Activated CD4-positive, alpha-beta T cell treated with anti-CD3 and anti-CD28 coated beads for 36 hours (primary cell): Measurements from ENCODE around the gene TCF4. TPM values are rescaled to one million over a fixed set of nuclear protein-coding genes. Genes with fewer than 3 reads are reported as not detected.

Source experiments
- ATAC-seq: fragments of 200-7000 bp; cut with Tn5 transposase; one replicate; pipeline ENCODE4 v1.10.0; 2021; ENCODE audit warnings: mild to moderate bottlenecking, moderate library complexity
- CTCF ChIA-PET: fragments of 350-600 bp; sonication (Branson Sonifier 250); formaldehyde crosslinking; loops from one replicate; lab custom pipeline; 2021; ENCODE audit warnings: antibody characterized with exemption; lab: Charles Lee
- POLR2A ChIA-PET: fragments of 350-600 bp; sonication (Branson Sonifier 250); formaldehyde crosslinking; loops from one replicate; lab custom pipeline; 2021; ENCODE audit warnings: antibody characterized with exemption, inconsistent platforms; lab: Charles Lee
- DNase-seq: peaks from one replicate; pipeline ENCODE4 v3.0.0-alpha.2; 2020
- H3K27ac Mint-ChIP-seq: one replicate; pipeline ENCODE4 v1.8.0; 2021; ENCODE audit warnings: mixed read lengths
- H3K27me3 Mint-ChIP-seq: one replicate; pipeline ENCODE4 v1.8.0; 2021; ENCODE audit warnings: mixed read lengths
- H3K36me3 Mint-ChIP-seq: one replicate; pipeline ENCODE4 v1.8.0; 2021; ENCODE audit warnings: low read depth, mixed read lengths
- H3K4me1 Mint-ChIP-seq: one replicate; pipeline ENCODE4 v1.8.0; 2021; ENCODE audit warnings: mixed read lengths
- H3K4me3 Mint-ChIP-seq: one replicate; pipeline ENCODE4 v1.8.0; 2021; ENCODE audit warnings: mild to moderate bottlenecking, moderate library complexity, mixed read lengths
- H3K9me3 Mint-ChIP-seq: one replicate; pipeline ENCODE4 v1.8.0; 2021; ENCODE audit warnings: low read depth, mixed read lengths
- intact Hi-C, 2 experiments: fragments of 100-400 bp; cut with DNase I in 1 of 2; cut with micrococcal nuclease in 1 of 2; formaldehyde crosslinking; loops; one replicate each; pipeline versions ENCODE4 v1.14.2 to v1.15.1; 2022 to 2024; cut with DNase I, micrococcal nuclease
- total RNA-seq, 2 experiments: library from RNA; stranded (reverse); gene quantifications; one replicate each; pipeline ENCODE4 v1.2.3, GENCODE V29; 2021

Gene TCF4
- total RNA-seq, 2 experiments from 2014 or later: 0.69 to 1.9 TPM

- POLR2A ChIA-PET: no interaction called here
- Mint-ChIP-seq H3K4me3 (no peak overlapping the region), H3K9me3 (no peaks in the 10 kb centered on the region), H3K36me3 (no peaks in the 10 kb centered on the region), H3K4me1 (no peaks in the 10 kb centered on the region), H3K27me3 (no peaks in the 10 kb centered on the region), H3K27ac (no peak overlapping the region)
- CTCF ChIA-PET: interaction anchor here (0.6 to 2.7 kb wide), 3 partner anchors 40 to 46 kb away, joined by 3 to 13 read pairs (median 8); no protein-coding TSS in a partner anchor
- no peak for DNase-seq
- intact Hi-C loops: loop anchor here (1.0 kb wide), 1 partner anchor 41 kb away; no protein-coding TSS in a partner anchor
- no peak for ATAC-seq
These were observed 312.7 kb downstream of the TCF4 start for GRCh38 chr18:55275039-55275901.

- no peak overlapping the region for H3K27ac Mint-ChIP-seq
- DNase-seq: no peak
- H3K4me3 Mint-ChIP-seq: no peak overlapping the region
- intact Hi-C loops: no loop called here
- POLR2A ChIA-PET: no interaction called here
- no peaks in the 10 kb centered on the region for H3K4me1 Mint-ChIP-seq
- H3K27me3 Mint-ChIP-seq: no peaks in the 10 kb centered on the region
- no peaks in the 10 kb centered on the region for H3K36me3 Mint-ChIP-seq
- no peaks in the 10 kb centered on the region for H3K9me3 Mint-ChIP-seq
- CTCF ChIA-PET: interaction anchor here (2.5 kb wide), 1 partner anchor 38 kb away, joined by 8 read pairs; no protein-coding TSS in a partner anchor
- ATAC-seq: no peak
These were observed 315.3 kb downstream of the TCF4 start for GRCh38 chr18:55272510-55273243.

GRCh38 chr18:55269622-55270021 lies 318.4 kb downstream of the TCF4 start:
- H3K4me1 Mint-ChIP-seq: no peaks in the 10 kb centered on the region

GRCh38 chr18:55268628-55269275 lies 319.2 kb downstream of the TCF4 start:
- Mint-ChIP-seq H3K27me3 (no peaks in the 10 kb centered on the region), H3K4me1 (no peaks in the 10 kb centered on the region), H3K27ac (no peak overlapping the region), H3K9me3 (no peaks in the 10 kb centered on the region), H3K4me3 (no peak overlapping the region), H3K36me3 (no peaks in the 10 kb centered on the region)
- DNase-seq (no peak), ATAC-seq (no peak)
- intact Hi-C loops: no loop called here
- POLR2A ChIA-PET: no interaction called here
- CTCF ChIA-PET: interaction anchor here (0.6 to 0.9 kb wide), 2 partner anchors 13 to 34 kb away, joined by 3 to 4 read pairs; no protein-coding TSS in a partner anchor

More at GRCh38 chr18:55269622-55270021, 318.4 kb downstream of the TCF4 start:
- H3K4me3 Mint-ChIP-seq: no peak overlapping the region
- H3K27ac Mint-ChIP-seq: no peak overlapping the region
- no peaks in the 10 kb centered on the region for H3K9me3 Mint-ChIP-seq
- no peak for ATAC-seq
- ChIA-PET POLR2A (no interaction called here), CTCF (no interaction called here)
- no peak for DNase-seq
- H3K36me3 Mint-ChIP-seq: no peaks in the 10 kb centered on the region
- intact Hi-C loops: no loop called here
- H3K27me3 Mint-ChIP-seq: no peaks in the 10 kb centered on the region

- intact Hi-C loops: no loop called here
- H3K27ac Mint-ChIP-seq: no peak overlapping the region
- no peaks in the 10 kb centered on the region for H3K27me3 Mint-ChIP-seq
- POLR2A ChIA-PET: no interaction called here
- no peaks in the 10 kb centered on the region for H3K4me1 Mint-ChIP-seq
- DNase-seq: no peak
- CTCF ChIA-PET: interaction anchor here (0.6 to 0.9 kb wide), 2 partner anchors 12 to 33 kb away, joined by 3 to 4 read pairs; no protein-coding TSS in a partner anchor
- H3K36me3 Mint-ChIP-seq: no peaks in the 10 kb centered on the region
- H3K9me3 Mint-ChIP-seq: no peaks in the 10 kb centered on the region
- no peak overlapping the region for H3K4me3 Mint-ChIP-seq
- ATAC-seq: no peak
These were observed 319.8 kb downstream of the TCF4 start for GRCh38 chr18:55268151-55268601.

- ChIA-PET CTCF (no interaction called here), POLR2A (no interaction called here)
- no peak overlapping the region for H3K27ac Mint-ChIP-seq
- H3K36me3 Mint-ChIP-seq: no peaks in the 10 kb centered on the region
- H3K4me3 Mint-ChIP-seq: no peak overlapping the region
- intact Hi-C loops: no loop called here
- no peaks in the 10 kb centered on the region for H3K4me1 Mint-ChIP-seq
- no peak for DNase-seq
- no peaks in the 10 kb centered on the region for H3K27me3 Mint-ChIP-seq
- ATAC-seq: no peak
- H3K9me3 Mint-ChIP-seq: no peaks in the 10 kb centered on the region
These were observed 321.0 kb downstream of the TCF4 start for GRCh38 chr18:55266981-55267380.

- ChIA-PET CTCF (no interaction called here), POLR2A (no interaction called here)
- H3K27me3 Mint-ChIP-seq: no peaks in the 10 kb centered on the region
- intact Hi-C loops: no loop called here
- no peak overlapping the region for H3K4me3 Mint-ChIP-seq
- ATAC-seq (no peak), DNase-seq (no peak)
- no peaks in the 10 kb centered on the region for H3K36me3 Mint-ChIP-seq
- no peaks in the 10 kb centered on the region for H3K4me1 Mint-ChIP-seq
- no peak overlapping the region for H3K27ac Mint-ChIP-seq
- no peaks in the 10 kb centered on the region for H3K9me3 Mint-ChIP-seq
These were observed 322.0 kb downstream of the TCF4 start for GRCh38 chr18:55265984-55266383.

- intact Hi-C loops: no loop called here
- Mint-ChIP-seq H3K9me3 (no peaks in the 10 kb centered on the region), H3K4me1 (no peaks in the 10 kb centered on the region), H3K27me3 (no peaks in the 10 kb centered on the region), H3K27ac (no peak overlapping the region), H3K36me3 (no peaks in the 10 kb centered on the region), H3K4me3 (no peak overlapping the region)
- DNase-seq: no peak
- ChIA-PET POLR2A (no interaction called here), CTCF (no interaction called here)
- ATAC-seq: no peak
These were observed 322.8 kb downstream of the TCF4 start for GRCh38 chr18:55265130-55265675.

GRCh38 chr18:55264108-55264507 lies 323.9 kb downstream of the TCF4 start:
- H3K27ac Mint-ChIP-seq: no peak overlapping the region
- H3K9me3 Mint-ChIP-seq: no peaks in the 10 kb centered on the region
- CTCF ChIA-PET: no interaction called here

GRCh38 chr18:55262021-55262560 lies 325.9 kb downstream of the TCF4 start:
- CTCF ChIA-PET: interaction anchor here (0.6 to 1.3 kb wide), 2 partner anchors 9 to 1286 kb away, joined by 3 read pairs; no protein-coding TSS in a partner anchor
- ATAC-seq (no peak), DNase-seq (no peak)
- Mint-ChIP-seq H3K36me3 (no peaks in the 10 kb centered on the region), H3K27ac (no peak overlapping the region), H3K4me1 (no peaks in the 10 kb centered on the region), H3K27me3 (no peaks in the 10 kb centered on the region), H3K9me3 (no peaks in the 10 kb centered on the region), H3K4me3 (no peak overlapping the region)
- POLR2A ChIA-PET: no interaction called here
- intact Hi-C loops: no loop called here

More at GRCh38 chr18:55264108-55264507, 323.9 kb downstream of the TCF4 start:
- no peaks in the 10 kb centered on the region for H3K4me1 Mint-ChIP-seq
- no peaks in the 10 kb centered on the region for H3K27me3 Mint-ChIP-seq
- intact Hi-C loops: no loop called here
- ATAC-seq (no peak), DNase-seq (no peak)
- H3K4me3 Mint-ChIP-seq: no peak overlapping the region
- POLR2A ChIA-PET: no interaction called here
- H3K36me3 Mint-ChIP-seq: no peaks in the 10 kb centered on the region

- no peaks in the 10 kb centered on the region for H3K9me3 Mint-ChIP-seq
- DNase-seq (no peak), ATAC-seq (no peak)
- H3K4me1 Mint-ChIP-seq: no peaks in the 10 kb centered on the region
- H3K4me3 Mint-ChIP-seq: no peak overlapping the region
- intact Hi-C loops: no loop called here
- ChIA-PET POLR2A (no interaction called here), CTCF (interaction anchor here (0.7 kb wide), 1 partner anchor 26 kb away, joined by 3 read pairs; no protein-coding TSS in a partner anchor)
- H3K36me3 Mint-ChIP-seq: no peaks in the 10 kb centered on the region
- H3K27ac Mint-ChIP-seq: no peak overlapping the region
- no peaks in the 10 kb centered on the region for H3K27me3 Mint-ChIP-seq
These were observed 326.7 kb downstream of the TCF4 start for GRCh38 chr18:55261253-55261652.
